Coronary artery (tissue), 2 donors: ENCODE results near the gene HFM1.

Source experiments
- DNase-seq: peaks from one replicate; pipeline ENCODE4 v3.0.0-alpha.2; 2017; ENCODE audit warnings: low spot score
- H3K27ac ChIP-seq, 2 donors: fragments of 200-600 bp; sonication (generic); one replicate each; pipeline ENCODE4 v1.5.1; 2016 to 2019
- H3K4me3 ChIP-seq: fragments of 200-600 bp; sonication (generic); 2 replicates; pipeline ENCODE4 v1.5.1; 2016; ENCODE audit warnings: mild to moderate bottlenecking, moderate library complexity
- CTCF ChIP-seq: fragments of 200-600 bp; sonication (generic); IDR thresholded peaks from one replicate; pipeline ENCODE4 v1.5.1; 2019; ENCODE audit warnings: antibody characterized with exemption

The HFM1 gene

DNA sequence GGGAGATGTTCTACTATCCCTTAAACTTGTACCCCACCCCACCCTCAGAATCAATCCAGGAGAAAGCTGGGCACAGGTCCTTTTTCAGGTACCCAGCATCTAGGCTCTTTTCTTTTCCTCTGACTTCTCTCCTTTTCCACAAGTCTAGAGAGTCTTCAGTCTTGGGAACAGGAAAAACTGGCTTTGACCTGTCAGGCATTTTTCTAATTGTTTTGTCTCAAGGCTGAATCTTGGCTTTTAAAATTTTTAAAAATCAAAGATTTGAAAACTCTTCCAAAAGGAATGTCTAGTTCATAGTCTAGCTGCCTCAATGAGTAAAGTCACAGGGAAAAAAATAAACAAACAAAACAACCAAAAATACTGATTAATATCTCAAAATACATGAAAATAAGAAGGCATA is 161.5 kb downstream of the HFM1 start:
- H3K4me3 ChIP-seq: no peak overlapping the region
- TF ChIP-seq CTCF: no peak
- no peak for DNase-seq
- H3K27ac ChIP-seq: no peak overlapping the region

DNA sequence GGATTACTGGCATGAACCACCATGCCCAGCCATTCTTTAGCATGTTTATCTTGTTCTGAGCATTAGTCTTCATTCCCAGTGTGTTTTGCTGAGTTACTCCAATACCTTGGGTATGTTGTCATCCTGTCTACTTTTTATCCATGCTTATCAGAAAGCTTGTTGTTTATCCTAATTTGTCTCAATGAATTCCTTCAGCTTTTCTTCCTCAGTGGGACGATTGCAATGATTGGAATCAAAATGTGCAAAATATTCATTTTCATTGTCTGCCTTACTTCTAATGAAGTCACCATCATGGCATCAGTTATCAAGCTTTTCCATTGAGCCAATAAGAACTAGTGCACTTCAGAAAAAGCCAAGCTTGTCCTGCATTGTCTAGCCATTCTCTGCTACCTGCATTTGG is 170.5 kb downstream of the HFM1 start:
- DNase-seq: no peak
- no peak for TF ChIP-seq CTCF

GRCh38 chr1:91226741-91227140 is 177.9 kb downstream of the HFM1 start:
- Histone ChIP-seq H3K4me3 (no peak overlapping the region), H3K27ac (no peak overlapping the region)
- no peak for TF ChIP-seq CTCF
- DNase-seq: no peak

More for the DNA sequence above, 170.5 kb downstream of the HFM1 start:
- Histone ChIP-seq H3K4me3 (no peak overlapping the region), H3K27ac (no peak overlapping the region)

DNA sequence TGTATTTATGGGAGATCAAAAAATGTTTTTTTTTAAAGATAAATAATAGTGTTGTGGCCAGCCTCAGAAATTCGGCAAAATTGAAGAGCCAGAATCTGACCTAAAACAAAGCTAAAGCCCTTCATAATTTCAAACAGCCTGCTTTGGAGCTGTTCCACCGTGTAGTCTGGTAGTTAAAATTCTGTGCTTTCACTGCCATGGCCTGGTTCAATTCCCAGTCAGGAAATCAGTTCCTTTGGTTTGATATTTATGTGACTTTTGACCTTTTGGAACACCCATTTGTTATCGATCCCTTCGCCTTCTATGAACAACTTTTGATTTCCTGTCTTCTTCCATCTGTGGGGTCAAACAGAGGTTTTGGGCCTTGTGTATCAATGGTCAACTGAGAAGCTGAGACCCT is 179.8 kb downstream of the HFM1 start:
- TF ChIP-seq CTCF: no peak
- no peak overlapping the region for H3K4me3 ChIP-seq
- no peak for DNase-seq

DNA sequence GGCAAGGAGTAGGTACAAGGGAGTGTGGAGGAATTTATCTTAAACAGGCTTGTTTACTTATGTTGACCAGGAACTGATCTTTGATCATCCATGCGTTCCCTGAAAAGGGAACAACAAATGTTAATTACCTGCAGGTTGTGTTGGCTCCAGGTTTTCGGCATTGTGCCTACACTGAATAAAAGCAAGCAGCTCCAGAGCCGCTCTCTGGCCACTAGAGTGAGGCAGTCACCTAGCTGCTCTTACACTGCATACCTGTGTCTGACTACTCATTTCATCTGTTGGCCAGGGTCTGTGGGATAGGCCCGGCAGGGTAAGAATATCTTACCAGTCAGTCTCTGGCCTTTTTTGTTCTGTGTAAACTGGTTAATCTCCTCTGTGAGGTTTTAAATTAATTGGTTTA is 183.6 kb downstream of the HFM1 start:
- no peak for DNase-seq
- no peak for TF ChIP-seq CTCF
- H3K27ac ChIP-seq: no peak overlapping the region

More for the DNA sequence above, 179.8 kb downstream of the HFM1 start:
- no peak overlapping the region for H3K27ac ChIP-seq

GRCh38 chr1:91217911-91218310 is 186.7 kb downstream of the HFM1 start:
- DNase-seq: no peak
- TF ChIP-seq CTCF: no peak
- no peak overlapping the region for H3K4me3 ChIP-seq

More for the DNA sequence above, 183.6 kb downstream of the HFM1 start:
- no peak overlapping the region for H3K4me3 ChIP-seq

More at GRCh38 chr1:91217911-91218310, 186.7 kb downstream of the HFM1 start:
- no peak overlapping the region for H3K27ac ChIP-seq
